GM10248 (cell line): ENCODE measurements around the gene C1QTNF8.

ENCODE experiments used
- CTCF ChIA-PET: fragments of 300-600 bp; sonication (Branson Sonifier 250); formaldehyde crosslinking; extraction: SDS; loops from one replicate; lab custom pipeline; 2021; ENCODE audit warnings: antibody characterized with exemption; lab: Yijun Ruan, JAX
- POLR2A ChIA-PET: fragments of 350-650 bp; sonication (Branson Sonifier 250); formaldehyde crosslinking; extraction: SDS; loops from one replicate; lab custom pipeline; 2020; ENCODE audit warnings: antibody characterized with exemption; lab: Yijun Ruan, JAX
- DNase-seq: peaks from one replicate; pipeline ENCODE4 v3.0.0; 2012; ENCODE audit errors: extremely low spot score
- TF ChIP-seq, protein P1 (sequence below): IDR thresholded peaks from 2 replicates; pipeline ENCODE4 v1.5.1; 2012; ENCODE audit warnings: mild to moderate bottlenecking, low read depth; ENCODE audit errors: extremely low read depth, missing control alignments, control extremely low read depth

The C1QTNF8 gene

DNA sequence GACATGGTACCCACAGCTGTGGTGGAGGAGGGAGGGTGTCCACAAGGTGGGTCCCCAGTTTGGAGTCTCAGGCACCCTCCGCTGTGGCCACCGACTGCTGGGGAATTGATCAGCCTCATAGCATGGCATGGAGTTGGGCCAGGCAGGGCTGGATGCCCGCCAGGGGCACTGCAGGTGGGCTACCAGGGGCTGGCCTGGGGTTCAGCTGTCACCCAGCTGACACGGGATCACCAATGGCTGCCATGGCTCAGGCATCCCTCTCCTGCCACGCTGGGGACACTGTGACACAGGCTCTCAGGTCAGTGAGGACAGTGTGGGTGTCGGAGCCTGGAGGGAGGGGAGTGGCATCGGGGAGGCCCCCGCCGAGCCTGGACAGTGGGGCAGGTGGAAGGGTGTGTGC, 43.3 kb downstream of the C1QTNF8 start:
- TF ChIP-seq, protein P1, sequence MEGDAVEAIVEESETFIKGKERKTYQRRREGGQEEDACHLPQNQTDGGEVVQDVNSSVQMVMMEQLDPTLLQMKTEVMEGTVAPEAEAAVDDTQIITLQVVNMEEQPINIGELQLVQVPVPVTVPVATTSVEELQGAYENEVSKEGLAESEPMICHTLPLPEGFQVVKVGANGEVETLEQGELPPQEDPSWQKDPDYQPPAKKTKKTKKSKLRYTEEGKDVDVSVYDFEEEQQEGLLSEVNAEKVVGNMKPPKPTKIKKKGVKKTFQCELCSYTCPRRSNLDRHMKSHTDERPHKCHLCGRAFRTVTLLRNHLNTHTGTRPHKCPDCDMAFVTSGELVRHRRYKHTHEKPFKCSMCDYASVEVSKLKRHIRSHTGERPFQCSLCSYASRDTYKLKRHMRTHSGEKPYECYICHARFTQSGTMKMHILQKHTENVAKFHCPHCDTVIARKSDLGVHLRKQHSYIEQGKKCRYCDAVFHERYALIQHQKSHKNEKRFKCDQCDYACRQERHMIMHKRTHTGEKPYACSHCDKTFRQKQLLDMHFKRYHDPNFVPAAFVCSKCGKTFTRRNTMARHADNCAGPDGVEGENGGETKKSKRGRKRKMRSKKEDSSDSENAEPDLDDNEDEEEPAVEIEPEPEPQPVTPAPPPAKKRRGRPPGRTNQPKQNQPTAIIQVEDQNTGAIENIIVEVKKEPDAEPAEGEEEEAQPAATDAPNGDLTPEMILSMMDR, result no peak
- no peak for DNase-seq
- POLR2A ChIA-PET, result no interaction called here
- CTCF ChIA-PET, result no interaction called here

DNA sequence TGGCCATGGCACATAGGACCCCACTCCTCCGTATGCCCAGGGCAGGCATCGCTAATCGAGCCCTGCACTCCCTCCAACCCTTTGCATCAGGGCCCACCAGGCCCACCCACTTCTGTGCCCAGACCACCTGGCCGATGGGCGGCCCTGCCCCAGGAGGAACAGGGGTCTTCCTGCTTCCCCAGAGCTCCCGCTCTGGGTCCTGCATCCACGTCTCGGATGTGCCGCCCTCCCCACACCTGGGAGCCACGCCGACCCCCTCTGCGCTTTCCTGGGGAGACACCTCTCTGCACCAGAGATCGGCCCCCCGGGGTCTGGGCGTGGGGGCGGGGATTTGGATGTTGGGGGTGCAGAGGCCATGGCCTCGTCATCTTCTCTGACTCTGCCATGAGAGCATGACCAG, 44.6 kb downstream of the C1QTNF8 start:
- POLR2A ChIA-PET, result no interaction called here
- CTCF ChIA-PET, result no interaction called here
- TF ChIP-seq, protein P1, result no peak
- DNase-seq, result no peak

DNA sequence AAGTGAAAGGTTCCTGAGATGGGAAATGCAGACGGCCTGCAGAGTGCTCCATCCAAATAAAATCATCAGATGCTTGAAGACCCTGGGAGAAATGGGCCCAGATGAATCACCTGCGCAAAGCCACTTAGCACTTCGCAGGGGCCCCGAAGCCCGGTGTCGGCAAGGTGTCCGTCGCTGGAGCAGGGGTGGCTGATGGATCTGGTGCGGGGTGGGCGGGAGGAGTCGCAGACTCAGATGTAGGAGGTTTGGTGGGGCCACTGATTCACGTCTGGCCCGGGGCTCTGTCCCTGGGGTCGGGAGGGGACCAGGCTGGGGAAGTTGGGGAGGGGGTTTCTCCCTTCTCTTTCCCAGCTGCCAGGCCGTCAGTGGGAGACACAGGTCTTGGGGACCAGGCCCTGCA, 45.1 kb downstream of the C1QTNF8 start:
- TF ChIP-seq, protein P1, result no peak
- POLR2A ChIA-PET, result no interaction called here
- no peak for DNase-seq
- CTCF ChIA-PET, result no interaction called here

DNA sequence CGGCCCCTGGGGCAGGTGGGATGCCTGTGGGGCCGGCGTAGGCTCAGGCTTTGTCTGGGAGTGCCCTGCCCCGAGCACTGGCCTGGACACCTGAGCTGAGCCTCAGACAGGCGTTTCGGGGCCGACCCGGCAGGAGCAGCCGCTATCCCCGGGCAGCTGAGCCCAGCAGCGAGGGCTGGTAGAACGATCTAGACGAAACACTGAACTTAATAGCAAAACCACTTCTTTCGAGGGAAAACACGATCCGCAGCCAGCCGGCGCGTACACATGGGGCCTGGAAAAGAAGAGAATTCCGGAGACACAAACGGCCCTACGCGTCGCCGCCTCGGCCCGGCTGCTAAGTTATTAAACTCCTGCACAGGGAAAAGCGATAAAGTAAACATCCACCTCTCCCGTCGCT, 45.5 kb downstream of the C1QTNF8 start:
- DNase-seq, result no peak
- ChIA-PET CTCF (interaction anchor here (1.2 kb wide), 1 partner anchor 10 kb away, joined by 3 read pairs; no protein-coding TSS in a partner anchor), POLR2A (no interaction called here)
- TF ChIP-seq, protein P1, result no peak

DNA sequence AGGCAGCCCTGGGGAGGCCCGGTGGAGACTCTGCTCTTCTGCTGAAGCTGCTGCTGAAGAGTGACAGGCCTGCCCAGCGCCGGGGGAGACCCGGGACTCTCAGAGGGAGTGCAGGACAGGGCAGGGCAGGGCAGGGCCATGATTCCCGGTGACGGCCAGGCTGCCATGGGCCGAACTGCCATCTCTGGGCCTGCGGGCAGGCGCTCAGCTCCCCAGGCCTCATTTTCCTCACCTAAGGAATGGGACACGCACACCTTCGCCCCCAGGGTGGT, 46.1 kb downstream of the C1QTNF8 start:
- CTCF ChIA-PET, result interaction anchor here (1.2 kb wide), 1 partner anchor 9 kb away, joined by 3 read pairs; no protein-coding TSS in a partner anchor
- TF ChIP-seq, protein P1, result no peak
- no peak for DNase-seq
- POLR2A ChIA-PET, result no interaction called here

DNA sequence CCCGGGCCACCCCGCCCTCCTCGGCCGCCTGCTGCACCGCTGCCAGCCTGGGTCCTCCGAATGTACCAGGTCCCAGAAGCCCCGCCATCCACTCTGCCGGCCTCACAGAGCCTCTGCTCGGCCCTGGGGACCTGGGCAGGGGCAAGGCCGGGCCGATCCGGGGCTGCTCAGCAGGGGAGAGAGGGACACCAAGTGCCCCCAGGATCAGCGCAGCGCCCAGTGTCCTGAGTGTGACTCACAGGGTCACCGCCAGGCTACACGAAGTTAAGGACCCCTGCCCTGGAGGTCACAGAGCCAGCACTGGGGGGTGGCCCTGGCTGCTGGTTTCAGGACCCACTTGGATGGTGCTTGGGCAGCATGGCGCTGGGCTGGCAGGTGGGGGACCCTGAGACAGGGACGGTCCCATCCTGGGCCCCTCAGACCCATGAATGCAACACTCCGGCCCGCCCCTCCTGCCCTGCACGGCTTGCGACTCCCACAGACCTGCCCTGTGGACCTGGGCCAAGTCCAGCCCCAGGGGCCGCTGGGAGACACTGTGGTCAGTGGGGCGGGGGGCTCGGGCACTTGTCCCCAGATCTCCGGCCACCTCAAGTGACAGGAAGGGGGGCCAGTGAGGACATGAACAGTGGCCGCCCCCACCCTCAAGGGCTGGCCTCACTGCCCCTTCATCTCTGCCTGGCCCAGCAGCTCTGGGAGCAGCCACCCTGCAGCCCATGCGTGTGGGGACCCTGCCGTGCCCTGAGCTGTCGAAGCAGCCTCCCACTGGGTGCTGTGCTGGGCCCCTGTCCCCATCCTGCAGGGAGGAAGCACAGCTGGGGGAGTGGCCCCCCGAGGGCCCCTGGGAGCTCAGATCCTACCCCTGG, 46.7 kb downstream of the C1QTNF8 start:
- POLR2A ChIA-PET, result no interaction called here
- CTCF ChIA-PET, result interaction anchor here (1.1 to 1.2 kb wide), 2 partner anchors 8 kb away, joined by 3 to 6 read pairs; no protein-coding TSS in a partner anchor
- TF ChIP-seq, protein P1, result no peak
- DNase-seq, result no peak
